Spleen (tissue), 11 donors: ENCODE data around the gene B4GALT6. TPM values are rescaled to one million over a fixed set of nuclear protein-coding genes. Genes with fewer than 3 reads are reported as not detected.
A peak's percentile ranks its signal among the peaks of the same experiment; 100 is the strongest.

Source experiments
- DNase-seq: peaks from one replicate; pipeline ENCODE4 v3.0.0-alpha.2; 2020
- H3K27ac ChIP-seq, 8 donors: fragments of 200-600 bp; sonication (generic) in 7 of 8; 1 replicate in 4 of 8; 2 replicates in 4 of 8; pipeline versions ENCODE4 v1.5.0 to v1.8.0; 2016 to 2021; ENCODE audit warnings: inconsistent platforms in 4 of 8, mild to moderate bottlenecking in 4 of 8, moderate library complexity in 1 of 8
- H3K27me3 ChIP-seq, 7 donors: fragments of 200-600 bp; sonication (generic) in 6 of 7; replicated peaks in 1 of 7; 1 replicate in 4 of 7; 2 replicates in 3 of 7; pipeline versions ENCODE4 v1.5.0 to v1.8.0; 2016 to 2021; ENCODE audit warnings: inconsistent platforms in 3 of 7, mild to moderate bottlenecking in 1 of 7
- H3K36me3 ChIP-seq, 6 donors: fragments of 200-600 bp; sonication (generic) in 5 of 6; 1 replicate in 4 of 6; 2 replicates in 2 of 6; pipeline versions ENCODE4 v1.5.0 to v1.8.0; 2016 to 2021; ENCODE audit warnings: inconsistent platforms in 2 of 6
- H3K4me1 ChIP-seq, 6 donors: fragments of 200-600 bp; sonication (generic) in 5 of 6; 1 replicate in 3 of 6; 2 replicates in 3 of 6; pipeline versions ENCODE4 v1.5.0 to v1.8.0; 2016 to 2021; ENCODE audit warnings: inconsistent platforms in 3 of 6
- H3K4me3 ChIP-seq, 8 donors: fragments of 200-600 bp; sonication (generic) in 7 of 8; 1 replicate in 4 of 8; 2 replicates in 4 of 8; pipeline versions ENCODE4 v1.5.0 to v1.8.0; 2016 to 2021; ENCODE audit warnings: inconsistent platforms in 4 of 8, mild to moderate bottlenecking in 4 of 8, moderate library complexity in 2 of 8
- H3K9me3 ChIP-seq, 8 donors: fragments of 200-600 bp; sonication (generic) in 7 of 8; 1 replicate in 4 of 8; 2 replicates in 4 of 8; pipeline versions ENCODE4 v1.5.0 to v1.8.0; 2016 to 2021; ENCODE audit warnings: inconsistent platforms in 4 of 8
- POLR2A ChIP-seq, 3 donors: fragments of 450-650 bp; IDR thresholded peaks; one replicate each; pipeline ENCODE4 v1.5.1; 2017; ENCODE audit warnings: antibody characterized with exemption in 3 of 3, mild to moderate bottlenecking in 1 of 3
- POLR2AphosphoS5 ChIP-seq, 3 donors: sonication (generic); formaldehyde crosslinking; IDR thresholded peaks; one replicate each; pipeline ENCODE4 v1.5.1; 2017; ENCODE audit warnings: antibody characterized with exemption in 3 of 3
- WGBS, 5 donors: extraction: QIAGEN DNeasy Blood & Tissue Kit in 3 of 5; methylation state at CpG; one replicate each; pipeline versions ENCODE4 v1.1.5 to v1.1.7; 2013 to 2018; 5-methylcytosine and 5-hydroxymethylcytosine counted together
- intact Hi-C: fragments of 100-400 bp; cut with DNase I; formaldehyde crosslinking; loops from one replicate; pipeline ENCODE4 v1.15.0; 2023; ENCODE audit warnings: low total_unique reads
- polyA plus RNA-seq, 3 donors: library from polyadenylated mRNA; stranded (reverse); fragments of 200-250 nt; gene quantifications; one replicate each; pipeline ENCODE4 v1.2.1, GENCODE V29; 2013
- total RNA-seq, 7 donors: library from RNA; depleted of rRNA in 3 of 7; stranded (reverse); fragments of >200 nt in 3 of 7; fragmentation: NEBNext Ultra II Directional in 4 of 7; extraction: Animal tissue kit (Norgen Biotek cat#: 25700) in 4 of 7; gene quantifications; one replicate each; pipeline versions ENCODE4 v1.1.0 to v1.2.1, GENCODE V29; 2016 to 2021
- TF ChIP-seq, protein P1 (sequence below), 11 experiments: fragments of 200-600 bp in 7 of 11; fragments of 450-650 bp in 4 of 11; sonication (generic) in 4 of 11; IDR thresholded peaks in 8 of 11; conservative IDR thresholded peaks in 3 of 11; 1 replicate in 7 of 11; 2 replicates in 4 of 11; pipeline versions ENCODE4 v1.4.0 to v1.8.0; 2016 to 2021; ENCODE audit warnings: antibody characterized with exemption in 11 of 11, inconsistent platforms in 4 of 11, mild to moderate bottlenecking in 1 of 11
- donor health status: healthy with polysubstance abuse.
- donor health status: DM: no; HTN: no; CAD: no; lungs with moderate emphysema.
- donor health status: DM: no; HTN: no; CAD: no.
- donor health status: Bipolar disorder and iron deficiency.
- donor health status: healthy.
- donor health status: DM: no; HTN: no; CAD: no.
- donor health status: DM: yes; HTN: yes; CAD: no.

B4GALT6 gene
- total and polyA plus RNA-seq, 10 donors: 0.42 to 9.1 (median 3.7) TPM

- Histone ChIP-seq H3K9me3 (peaks cover 0 to 5% (median 0%) of the 10 kb centered on the region in 8 donors), H3K4me3 (no peak overlapping the region), H3K27ac (peak overlapping the region in 3 of 8 donors; percentile 39 to 54 (median 39)), H3K27me3 (no peaks in the 10 kb centered on the region), H3K36me3 (peaks cover 0 to 5% (median 0%) of the 10 kb centered on the region in 6 donors), H3K4me1 (peaks cover 0 to 15% (median 0%) of the 10 kb centered on the region in 6 donors)
- intact Hi-C loops: no loop called here
- DNase-seq: no peak
- TF ChIP-seq, protein P1, sequence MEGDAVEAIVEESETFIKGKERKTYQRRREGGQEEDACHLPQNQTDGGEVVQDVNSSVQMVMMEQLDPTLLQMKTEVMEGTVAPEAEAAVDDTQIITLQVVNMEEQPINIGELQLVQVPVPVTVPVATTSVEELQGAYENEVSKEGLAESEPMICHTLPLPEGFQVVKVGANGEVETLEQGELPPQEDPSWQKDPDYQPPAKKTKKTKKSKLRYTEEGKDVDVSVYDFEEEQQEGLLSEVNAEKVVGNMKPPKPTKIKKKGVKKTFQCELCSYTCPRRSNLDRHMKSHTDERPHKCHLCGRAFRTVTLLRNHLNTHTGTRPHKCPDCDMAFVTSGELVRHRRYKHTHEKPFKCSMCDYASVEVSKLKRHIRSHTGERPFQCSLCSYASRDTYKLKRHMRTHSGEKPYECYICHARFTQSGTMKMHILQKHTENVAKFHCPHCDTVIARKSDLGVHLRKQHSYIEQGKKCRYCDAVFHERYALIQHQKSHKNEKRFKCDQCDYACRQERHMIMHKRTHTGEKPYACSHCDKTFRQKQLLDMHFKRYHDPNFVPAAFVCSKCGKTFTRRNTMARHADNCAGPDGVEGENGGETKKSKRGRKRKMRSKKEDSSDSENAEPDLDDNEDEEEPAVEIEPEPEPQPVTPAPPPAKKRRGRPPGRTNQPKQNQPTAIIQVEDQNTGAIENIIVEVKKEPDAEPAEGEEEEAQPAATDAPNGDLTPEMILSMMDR (IDR thresholded peaks at IDR 0.05 in 8 of 11, conservative IDR thresholded peaks at IDR 0.05 in 3 of 11): no peak
- 39 to 53% (median 40%) methylated on average over 10 of the region's 10 CpGs for WGBS, 5 donors
Measured at GRCh38 chr18:31633392-31634330, 50.7 kb downstream of the B4GALT6 start.

DNA sequence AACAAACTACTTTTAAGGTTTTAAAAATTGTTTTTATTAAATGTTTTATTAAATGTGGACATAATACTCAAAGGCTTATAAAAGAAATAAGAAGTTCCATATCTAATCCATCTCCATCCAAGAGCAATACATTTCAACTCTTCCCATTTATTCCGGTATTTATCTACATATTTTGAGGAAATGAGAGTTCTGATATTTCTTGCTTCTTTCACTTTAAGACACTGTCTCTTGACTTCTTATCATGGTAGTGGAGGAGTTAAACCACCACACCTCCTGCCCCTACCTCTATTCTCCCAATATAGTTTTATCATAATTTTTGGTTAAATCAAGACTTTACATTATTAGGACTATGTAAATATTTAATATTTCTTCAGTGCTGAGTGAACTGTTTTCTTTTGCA, 52.0 kb downstream of the B4GALT6 start:
- Histone ChIP-seq H3K27me3 (no peaks in the 10 kb centered on the region), H3K36me3 (no peaks in the 10 kb centered on the region), H3K4me3 (no peak overlapping the region), H3K27ac (no peak overlapping the region), H3K4me1 (peaks cover 0 to 15% (median 0%) of the 10 kb centered on the region in 6 donors), H3K9me3 (peaks cover 0 to 5% (median 0%) of the 10 kb centered on the region in 8 donors)
- no peak for DNase-seq
- intact Hi-C loops: no loop called here
- WGBS, 5 donors: 76 to 87% (median 84%) methylated on average over 1 of the region's 1 CpG
- no peak for TF ChIP-seq POLR2A (IDR thresholded peaks at IDR 0.05)
- TF ChIP-seq, protein P1 (IDR thresholded peaks at IDR 0.05 in 8 of 11, conservative IDR thresholded peaks at IDR 0.05 in 3 of 11): no peak
- TF ChIP-seq POLR2AphosphoS5 (IDR thresholded peaks at IDR 0.05): no peak

GRCh38 chr18:31631526-31631925, 52.9 kb downstream of the B4GALT6 start:
- TF ChIP-seq POLR2AphosphoS5 (IDR thresholded peaks at IDR 0.05) (no peak), POLR2A (IDR thresholded peaks at IDR 0.05) (no peak)
- TF ChIP-seq, protein P1 (IDR thresholded peaks at IDR 0.05 in 8 of 11, conservative IDR thresholded peaks at IDR 0.05 in 3 of 11): no peak
- Histone ChIP-seq H3K4me3 (no peak overlapping the region), H3K27ac (no peak overlapping the region), H3K9me3 (peaks cover 0 to 3% (median 0%) of the 10 kb centered on the region in 8 donors), H3K4me1 (peaks cover 0 to 15% (median 0%) of the 10 kb centered on the region in 6 donors), H3K36me3 (no peaks in the 10 kb centered on the region), H3K27me3 (no peaks in the 10 kb centered on the region)
- DNase-seq: no peak
- intact Hi-C loops: no loop called here
- WGBS, 5 donors: 95 to 100% (median 95%) methylated on average over 1 of the region's 1 CpG

DNA sequence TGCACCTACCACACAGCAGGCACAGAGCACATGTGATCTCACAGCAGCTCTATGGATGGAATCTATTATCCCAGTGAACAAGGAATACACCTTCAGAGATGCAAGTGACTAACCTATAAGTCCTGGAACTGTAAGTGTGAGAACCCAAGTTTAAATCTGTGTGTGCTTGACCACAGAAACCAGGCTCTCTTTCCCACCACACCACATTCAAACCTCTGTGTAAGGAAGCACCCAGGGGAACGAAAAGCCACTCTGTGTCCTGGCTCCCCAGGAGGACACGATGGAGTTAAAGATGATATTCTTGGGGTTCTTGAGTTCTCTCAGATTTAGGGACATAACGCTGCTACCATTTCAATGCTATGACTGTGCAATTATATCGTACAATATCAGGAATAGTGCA, 53.8 kb downstream of the B4GALT6 start:
- intact Hi-C loops: no loop called here
- 85 to 93% (median 92%) methylated on average over 4 of the region's 4 CpGs for WGBS, 5 donors
- Histone ChIP-seq H3K27ac (no peak overlapping the region), H3K4me3 (no peak overlapping the region), H3K27me3 (no peaks in the 10 kb centered on the region), H3K9me3 (no peaks in the 10 kb centered on the region), H3K4me1 (peaks cover 0 to 15% (median 0%) of the 10 kb centered on the region in 6 donors), H3K36me3 (no peaks in the 10 kb centered on the region)
- no peak for DNase-seq
- no peak for TF ChIP-seq POLR2A (IDR thresholded peaks at IDR 0.05)
- TF ChIP-seq, protein P1 (IDR thresholded peaks at IDR 0.05 in 8 of 11, conservative IDR thresholded peaks at IDR 0.05 in 3 of 11): no peak
- no peak for TF ChIP-seq POLR2AphosphoS5 (IDR thresholded peaks at IDR 0.05)
